HepG2 (cell line): ENCODE results near the gene KIF13A. TPM values are rescaled to one million over a fixed set of nuclear protein-coding genes. Genes with fewer than 3 reads are reported as not detected.

ENCODE experiments used
- ARID4A ChIP-seq: sonication (generic); formaldehyde crosslinking; IDR thresholded peaks from 2 replicates; pipeline ENCODE4 v1.5.0; 2020; ENCODE audit warnings: mild to moderate bottlenecking, missing genetic modification reagents, borderline replicate concordance
- ELF1 ChIP-seq: sonication (generic); formaldehyde crosslinking; IDR thresholded peaks from 2 replicates; pipeline ENCODE4 v1.4.0; 2020; ENCODE audit warnings: missing genetic modification reagents
- FIP1L1 ChIP-seq: fragments of 200-400 bp; formaldehyde crosslinking; IDR thresholded peaks from 2 replicates; pipeline ENCODE4 v1.6.1; 2018; ENCODE audit warnings: low read depth, mild to moderate bottlenecking, low read length, moderate library complexity, borderline replicate concordance; ENCODE audit not compliant: insufficient read depth
- FOXP1 ChIP-seq, 2 experiments: fragments of 450-650 bp in 1 of 2; IDR thresholded peaks; 2 replicates each; pipeline ENCODE4 v1.6.1; 2017 to 2018; ENCODE audit warnings: antibody characterized with exemption in 1 of 2
- FOXP4 ChIP-seq: sonication (generic); formaldehyde crosslinking; IDR thresholded peaks from 2 replicates; pipeline ENCODE4 v1.4.0; 2020; ENCODE audit warnings: missing genetic modification reagents
- HIVEP1 ChIP-seq: sonication (generic); formaldehyde crosslinking; IDR thresholded peaks from 2 replicates; pipeline ENCODE4 v1.4.0; 2020; ENCODE audit warnings: mild to moderate bottlenecking, missing genetic modification reagents
- HNRNPK ChIP-seq: fragments of 200-400 bp; formaldehyde crosslinking; IDR thresholded peaks from 2 replicates; pipeline ENCODE4 v1.6.1; 2018; ENCODE audit warnings: low read length, low read depth, moderate library complexity, mild to moderate bottlenecking; ENCODE audit not compliant: poor library complexity, severe bottlenecking
- LCORL ChIP-seq, 2 experiments: fragments of 450-650 bp in 1 of 2; sonication (generic) in 1 of 2; formaldehyde crosslinking in 1 of 2; IDR thresholded peaks; 2 replicates each; pipeline versions ENCODE4 v1.5.0 to v1.6.1; 2017 to 2020; ENCODE audit warnings: antibody characterized with exemption in 1 of 2, missing genetic modification reagents in 1 of 2
- PHF20 ChIP-seq: sonication (generic); formaldehyde crosslinking; IDR thresholded peaks from 2 replicates; pipeline ENCODE4 v1.5.0; 2020; ENCODE audit warnings: mild to moderate bottlenecking, missing genetic modification reagents
- SNAPC2 ChIP-seq: sonication (generic); formaldehyde crosslinking; IDR thresholded peaks from 2 replicates; pipeline ENCODE4 v1.8.1; 2022; ENCODE audit warnings: mild to moderate bottlenecking, missing genetic modification reagents
- ZMYM3 ChIP-seq: sonication (generic); formaldehyde crosslinking; IDR thresholded peaks from 2 replicates; pipeline ENCODE4 v1.5.1; 2020; ENCODE audit warnings: mild to moderate bottlenecking, missing genetic modification reagents
- ZNF441 ChIP-seq: sonication (generic); formaldehyde crosslinking; IDR thresholded peaks from 2 replicates; pipeline ENCODE4 v1.7.0; 2021; ENCODE audit warnings: missing genetic modification reagents, borderline replicate concordance
- ZNF644 ChIP-seq: IDR thresholded peaks from 2 replicates; pipeline ENCODE4 v1.6.1; 2016; ENCODE audit warnings: low read depth
- polyA plus RNA-seq, 8 experiments: library from polyadenylated mRNA; depleted of rRNA in 3 of 8; stranded (reverse) in 7 of 8; unstranded in 1 of 8; fragments of >200 nt; fragmentation: Illumina TruSeq in 4 of 8; extraction: Trizol in 4 of 8; gene quantifications; 2 replicates each; pipeline versions ENCODE4 v1.2.1 to v1.2.3, GENCODE V29; 2011 to 2016; ENCODE audit warnings: low read depth in 4 of 8, missing spikeins in 1 of 8, mixed read lengths in 1 of 8; ENCODE audit not compliant: insufficient read depth in 1 of 8
- total RNA-seq, 5 experiments: library from RNA; depleted of rRNA; stranded (reverse); fragments of >200 nt; fragmentation: Illumina TruSeq; extraction: Trizol; gene quantifications; 2 replicates each; pipeline ENCODE4 v1.2.3, GENCODE V29; 2016; ENCODE audit warnings: low read depth in 1 of 5
- TF ChIP-seq, protein P1 (sequence below): sonication (generic); formaldehyde crosslinking; IDR thresholded peaks from 2 replicates; pipeline ENCODE4 v1.4.0; 2020; ENCODE audit warnings: missing genetic modification reagents
- TF ChIP-seq, protein P2 (sequence below): sonication (generic); formaldehyde crosslinking; IDR thresholded peaks from 2 replicates; pipeline ENCODE4 v1.5.1; 2020; ENCODE audit warnings: missing genetic modification reagents, mild to moderate bottlenecking, borderline replicate concordance

KIF13A gene
- total and polyA plus RNA-seq, 2 of the 13 experiments (the other 11 are each of a cell fraction or from before 2014, with no cell fraction given) = 21.1 to 37.2 TPM

- TF ChIP-seq FOXP4 (CRISPR knock-in tag) (peak; percentile 85), ZNF441 (no peak), HIVEP1 (CRISPR knock-in tag) (no peak), HNRNPK (no peak), FIP1L1 (no peak), SNAPC2 (CRISPR knock-in tag) (no peak), PHF20 (CRISPR knock-in tag) (no peak), ARID4A (CRISPR knock-in tag) (no peak), FOXP1 (IDR thresholded peaks at IDR 0.05) (no peak), FOXP1 (CRISPR knock-in tag; IDR thresholded peaks at IDR 0.05) (peak; percentile 81), ZMYM3 (peak; percentile 72), ELF1 (CRISPR knock-in tag) (0 out of 2 replicates have a peak, but pooled peaks have one; percentile 14), ZNF644 (CRISPR knock-in tag) (0 out of 2 replicates have a peak, but pooled peaks have one; percentile 12), LCORL (IDR thresholded peaks at IDR 0.05) (0 out of 2 replicates have a peak, but pooled peaks have one; percentile 39), LCORL (CRISPR knock-in tag; IDR thresholded peaks at IDR 0.05) (peak; percentile 65; the same call in 1 of the 2 replicates)
- TF ChIP-seq, protein P1, sequence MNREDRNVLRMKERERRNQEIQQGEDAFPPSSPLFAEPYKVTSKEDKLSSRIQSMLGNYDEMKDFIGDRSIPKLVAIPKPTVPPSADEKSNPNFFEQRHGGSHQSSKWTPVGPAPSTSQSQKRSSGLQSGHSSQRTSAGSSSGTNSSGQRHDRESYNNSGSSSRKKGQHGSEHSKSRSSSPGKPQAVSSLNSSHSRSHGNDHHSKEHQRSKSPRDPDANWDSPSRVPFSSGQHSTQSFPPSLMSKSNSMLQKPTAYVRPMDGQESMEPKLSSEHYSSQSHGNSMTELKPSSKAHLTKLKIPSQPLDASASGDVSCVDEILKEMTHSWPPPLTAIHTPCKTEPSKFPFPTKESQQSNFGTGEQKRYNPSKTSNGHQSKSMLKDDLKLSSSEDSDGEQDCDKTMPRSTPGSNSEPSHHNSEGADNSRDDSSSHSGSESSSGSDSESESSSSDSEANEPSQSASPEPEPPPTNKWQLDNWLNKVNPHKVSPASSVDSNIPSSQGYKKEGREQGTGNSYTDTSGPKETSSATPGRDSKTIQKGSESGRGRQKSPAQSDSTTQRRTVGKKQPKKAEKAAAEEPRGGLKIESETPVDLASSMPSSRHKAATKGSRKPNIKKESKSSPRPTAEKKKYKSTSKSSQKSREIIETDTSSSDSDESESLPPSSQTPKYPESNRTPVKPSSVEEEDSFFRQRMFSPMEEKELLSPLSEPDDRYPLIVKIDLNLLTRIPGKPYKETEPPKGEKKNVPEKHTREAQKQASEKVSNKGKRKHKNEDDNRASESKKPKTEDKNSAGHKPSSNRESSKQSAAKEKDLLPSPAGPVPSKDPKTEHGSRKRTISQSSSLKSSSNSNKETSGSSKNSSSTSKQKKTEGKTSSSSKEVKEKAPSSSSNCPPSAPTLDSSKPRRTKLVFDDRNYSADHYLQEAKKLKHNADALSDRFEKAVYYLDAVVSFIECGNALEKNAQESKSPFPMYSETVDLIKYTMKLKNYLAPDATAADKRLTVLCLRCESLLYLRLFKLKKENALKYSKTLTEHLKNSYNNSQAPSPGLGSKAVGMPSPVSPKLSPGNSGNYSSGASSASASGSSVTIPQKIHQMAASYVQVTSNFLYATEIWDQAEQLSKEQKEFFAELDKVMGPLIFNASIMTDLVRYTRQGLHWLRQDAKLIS (CRISPR knock-in tag) = no peak
- TF ChIP-seq, protein P2, sequence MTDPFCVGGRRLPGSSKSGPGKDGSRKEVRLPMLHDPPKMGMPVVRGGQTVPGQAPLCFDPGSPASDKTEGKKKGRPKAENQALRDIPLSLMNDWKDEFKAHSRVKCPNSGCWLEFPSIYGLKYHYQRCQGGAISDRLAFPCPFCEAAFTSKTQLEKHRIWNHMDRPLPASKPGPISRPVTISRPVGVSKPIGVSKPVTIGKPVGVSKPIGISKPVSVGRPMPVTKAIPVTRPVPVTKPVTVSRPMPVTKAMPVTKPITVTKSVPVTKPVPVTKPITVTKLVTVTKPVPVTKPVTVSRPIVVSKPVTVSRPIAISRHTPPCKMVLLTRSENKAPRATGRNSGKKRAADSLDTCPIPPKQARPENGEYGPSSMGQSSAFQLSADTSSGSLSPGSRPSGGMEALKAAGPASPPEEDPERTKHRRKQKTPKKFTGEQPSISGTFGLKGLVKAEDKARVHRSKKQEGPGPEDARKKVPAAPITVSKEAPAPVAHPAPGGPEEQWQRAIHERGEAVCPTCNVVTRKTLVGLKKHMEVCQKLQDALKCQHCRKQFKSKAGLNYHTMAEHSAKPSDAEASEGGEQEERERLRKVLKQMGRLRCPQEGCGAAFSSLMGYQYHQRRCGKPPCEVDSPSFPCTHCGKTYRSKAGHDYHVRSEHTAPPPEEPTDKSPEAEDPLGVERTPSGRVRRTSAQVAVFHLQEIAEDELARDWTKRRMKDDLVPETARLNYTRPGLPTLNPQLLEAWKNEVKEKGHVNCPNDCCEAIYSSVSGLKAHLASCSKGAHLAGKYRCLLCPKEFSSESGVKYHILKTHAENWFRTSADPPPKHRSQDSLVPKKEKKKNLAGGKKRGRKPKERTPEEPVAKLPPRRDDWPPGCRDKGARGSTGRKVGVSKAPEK (CRISPR knock-in tag) = no peak
These were observed 57.0 kb downstream of the KIF13A start (continued) for GRCh38 chr6:17930321-17930993.
